ENCODE measurements around the gene ALK. TPM values are rescaled to one million over a fixed set of nuclear protein-coding genes. Genes with fewer than 3 reads are reported as not detected.

Gene ALK
- total RNA-seq, 1 experiment from 2014 or later = 0.87 TPM

- intact Hi-C loops (cut with micrococcal nuclease) = loop anchor here (5.0 kb wide), 2 partner anchors 88 to 262 kb away; partner anchors contain the start of gene ALK
- Histone ChIP-seq H3K27me3 (ENCODE audit: low read length) (no peaks in the 10 kb centered on the region), H3K9ac (ENCODE audit: low read length) (no peak overlapping the region), H3K9me3 (ENCODE audit: low read length) (no peaks in the 10 kb centered on the region), H3K4me3 (ENCODE audit: low read length) (no peak overlapping the region), H3F3A (ENCODE audit: low read length, unreplicated experiment) (peaks cover 13% of the 10 kb centered on the region), H3K79me2 (ENCODE audit: low read length) (no peaks in the 10 kb centered on the region), H3K4me1 (ENCODE audit: insufficient read depth, low read length) (peaks cover 50% of the 10 kb centered on the region), H2AFZ (ENCODE audit: low read length) (no peak overlapping the region), H3K36me3 (ENCODE audit: low read depth, low read length) (no peaks in the 10 kb centered on the region), H3K9me2 (replicated peaks; ENCODE audit: low read length) (no peaks in the 10 kb centered on the region), H3K4me2 (ENCODE audit: low read length) (no peak overlapping the region), H4K20me1 (ENCODE audit: low read length) (no peaks in the 10 kb centered on the region), H3K27ac (ENCODE audit: low read length) (no peak overlapping the region)
- no peak for ATAC-seq
- no TSS peak for BruUV-seq (replicated peaks)
- DNase-seq = no peak
- CTCF ChIA-PET = no interaction called here
- POLR2A ChIA-PET (ENCODE audit: unreplicated experiment) = no interaction called here
- no peak for TF ChIP-seq CTCF (conservative IDR thresholded peaks at IDR 0.05; ENCODE audit: low read depth, low read length)
- no peak for TF ChIP-seq EZH2phosphoT487 (IDR thresholded peaks at IDR 0.05; ENCODE audit: borderline replicate concordance, low read length)
- TF ChIP-seq EZH2 (IDR thresholded peaks at IDR 0.05; ENCODE audit: low read length, unreplicated experiment) = no peak
Observed at GRCh38 chr2:29660201-29660600, 261.2 kb downstream of the ALK start.

GRCh38 chr2:29659178-29659577 lies 262.2 kb downstream of the ALK start:
- Histone ChIP-seq H3K79me2 (ENCODE audit: low read length) (no peaks in the 10 kb centered on the region), H2AFZ (ENCODE audit: low read length) (no peak overlapping the region), H3K27me3 (ENCODE audit: low read length) (no peaks in the 10 kb centered on the region), H3K9me3 (ENCODE audit: low read length) (no peaks in the 10 kb centered on the region), H4K20me1 (ENCODE audit: low read length) (no peaks in the 10 kb centered on the region), H3K9ac (ENCODE audit: low read length) (no peak overlapping the region), H3F3A (ENCODE audit: low read length, unreplicated experiment) (peaks cover 13% of the 10 kb centered on the region), H3K4me1 (ENCODE audit: insufficient read depth, low read length) (peaks cover 47% of the 10 kb centered on the region), H3K36me3 (ENCODE audit: low read depth, low read length) (no peaks in the 10 kb centered on the region), H3K4me3 (ENCODE audit: low read length) (no peak overlapping the region), H3K9me2 (replicated peaks; ENCODE audit: low read length) (no peaks in the 10 kb centered on the region), H3K4me2 (ENCODE audit: low read length) (no peak overlapping the region), H3K27ac (ENCODE audit: low read length) (no peak overlapping the region)
- ATAC-seq = no peak
- CTCF ChIA-PET = no interaction called here
- DNase-seq = no peak
- no peak for TF ChIP-seq CTCF (conservative IDR thresholded peaks at IDR 0.05; ENCODE audit: low read depth, low read length)
- BruUV-seq (replicated peaks) = no TSS peak
- POLR2A ChIA-PET (ENCODE audit: unreplicated experiment) = no interaction called here
- intact Hi-C loops (cut with micrococcal nuclease) = no loop called here

GRCh38 chr2:29657674-29658073 lies 263.7 kb downstream of the ALK start:
- CTCF ChIA-PET = no interaction called here
- no peaks in the 10 kb centered on the region for H4K20me1 ChIP-seq (ENCODE audit: low read length)
- no peak overlapping the region for H3K9ac ChIP-seq (ENCODE audit: low read length)
- H3K79me2 ChIP-seq (ENCODE audit: low read length) = no peaks in the 10 kb centered on the region
- H3K9me3 ChIP-seq (ENCODE audit: low read length) = no peaks in the 10 kb centered on the region
- peaks cover 32% of the 10 kb centered on the region for H3K4me1 ChIP-seq (ENCODE audit: insufficient read depth, low read length)
- no TSS peak for BruUV-seq (replicated peaks)
- H2AFZ ChIP-seq (ENCODE audit: low read length) = no peak overlapping the region
- no peak for ATAC-seq
- no peak overlapping the region for H3K4me2 ChIP-seq (ENCODE audit: low read length)
- no peaks in the 10 kb centered on the region for H3K36me3 ChIP-seq (ENCODE audit: low read depth, low read length)
- H3K9me2 ChIP-seq (replicated peaks; ENCODE audit: low read length) = no peaks in the 10 kb centered on the region
- no peak overlapping the region for H3K4me3 ChIP-seq (ENCODE audit: low read length)
- H3K27ac ChIP-seq (ENCODE audit: low read length) = no peak overlapping the region
- H3F3A ChIP-seq (ENCODE audit: low read length, unreplicated experiment) = peaks cover 7% of the 10 kb centered on the region
- no peaks in the 10 kb centered on the region for H3K27me3 ChIP-seq (ENCODE audit: low read length)
- TF ChIP-seq EZH2 (IDR thresholded peaks at IDR 0.05; ENCODE audit: low read length, unreplicated experiment) (no peak), EZH2phosphoT487 (IDR thresholded peaks at IDR 0.05; ENCODE audit: borderline replicate concordance, low read length) (no peak), CTCF (conservative IDR thresholded peaks at IDR 0.05; ENCODE audit: low read depth, low read length) (no peak)
- no peak for DNase-seq
- intact Hi-C loops (cut with micrococcal nuclease) = no loop called here
- POLR2A ChIA-PET (ENCODE audit: unreplicated experiment) = no interaction called here
